SK-N-SH (cell line): ENCODE data around the gene METTL1. TPM values are rescaled to one million over a fixed set of nuclear protein-coding genes. Genes with fewer than 3 reads are reported as not detected.
"Not testable (repeated sequence)": the region's sequence is repeated elsewhere in the genome, so short reads cannot be mapped to it uniquely, and the experiment has no call there.

Source experiments
- CTCF ChIA-PET: fragments of 300-600, 350-600 bp; formaldehyde crosslinking; extraction: SDS; loops from one replicate; lab custom pipeline; 2021; lab: Yijun Ruan, JAX
- POLR2A ChIA-PET: fragments of 350-600 bp; sonication (Branson Sonifier 250); formaldehyde crosslinking; extraction: SDS; loops from one replicate; lab custom pipeline; 2020; ENCODE audit warnings: antibody characterized with exemption, inconsistent platforms; lab: Yijun Ruan, JAX
- DNase-seq: peaks from one replicate; pipeline ENCODE4 v3.0.0; 2012
- H2AFZ ChIP-seq: fragments of 200-600 bp; sonication (generic); 2 replicates; pipeline ENCODE4 v1.8.1; 2016; ENCODE audit warnings: antibody characterized with exemption, mild to moderate bottlenecking, low read depth
- H3F3A ChIP-seq: fragments of 200-600 bp; sonication (generic); replicated peaks from 2 replicates; pipeline ENCODE3; 2016; ENCODE audit warnings: antibody characterized with exemption, mild to moderate bottlenecking; ENCODE audit not compliant: insufficient read depth
- H3K27ac ChIP-seq, 2 experiments: fragments of 200-500 bp in 1 of 2; fragments of 200-600 bp in 1 of 2; sonication (Bioruptor generic) in 1 of 2; sonication (generic), shearing (Covaris generic) in 1 of 2; 2 replicates each; pipeline versions ENCODE4 v1.5.1 to v1.6.1; 2014 to 2016; ENCODE audit warnings: low read depth in 2 of 2, inconsistent platforms in 1 of 2, low read length in 1 of 2, mild to moderate bottlenecking in 1 of 2, mixed read lengths in 1 of 2
- H3K27me3 ChIP-seq: fragments of 200-600 bp; sonication (generic), shearing (Covaris generic); 2 replicates; pipeline ENCODE4 v1.6.1; 2016; ENCODE audit warnings: mixed run types; ENCODE audit not compliant: insufficient read depth
- H3K36me3 ChIP-seq, 2 experiments: fragments of 200-500 bp in 1 of 2; fragments of 200-600 bp in 1 of 2; sonication (Bioruptor generic) in 1 of 2; sonication (generic) in 1 of 2; replicated peaks in 1 of 2; 2 replicates each; pipeline versions ENCODE3 to v1.5.1; 2014 to 2016; ENCODE audit warnings: low read length in 1 of 2, mild to moderate bottlenecking in 1 of 2; ENCODE audit not compliant: insufficient read depth in 2 of 2, control insufficient read depth in 1 of 2
- H3K4me1 ChIP-seq, 2 experiments: fragments of 200-500 bp in 1 of 2; fragments of 200-600 bp in 1 of 2; sonication (Bioruptor generic) in 1 of 2; sonication (generic), shearing (Covaris generic) in 1 of 2; 2 replicates each; pipeline versions ENCODE4 v1.5.1 to v1.6.1; 2014 to 2016; ENCODE audit warnings: low read depth in 1 of 2, low read length in 1 of 2, mixed run types in 1 of 2; ENCODE audit not compliant: insufficient read depth in 2 of 2, control insufficient read depth in 1 of 2
- H3K4me2 ChIP-seq: fragments of 200-600 bp; sonication (generic), shearing (Covaris generic); 2 replicates; pipeline ENCODE4 v1.6.1; 2017; ENCODE audit warnings: mixed run types
- H3K4me3 ChIP-seq, 2 experiments: fragments of 200-500 bp in 1 of 2; fragments of 200-600 bp in 1 of 2; sonication (Bioruptor generic) in 1 of 2; sonication (generic), shearing (Covaris generic) in 1 of 2; 2 replicates each; pipeline versions ENCODE4 v1.5.1 to v1.8.1; 2014 to 2016; ENCODE audit warnings: low read depth in 2 of 2, inconsistent platforms in 1 of 2, low read length in 1 of 2, mild to moderate bottlenecking in 1 of 2, mixed read lengths in 1 of 2, moderate library complexity in 1 of 2
- H3K79me2 ChIP-seq: fragments of 200-600 bp; sonication (generic); 2 replicates; pipeline ENCODE4 v1.8.1; 2017; ENCODE audit warnings: mild to moderate bottlenecking; ENCODE audit not compliant: insufficient read depth
- H3K9ac ChIP-seq: fragments of 200-600 bp; sonication (generic); 2 replicates; pipeline ENCODE4 v1.6.1; 2017; ENCODE audit warnings: mixed run types
- H3K9me2 ChIP-seq: fragments of 200-600 bp; sonication (generic); 2 replicates; pipeline ENCODE4 v1.6.1; 2017; ENCODE audit warnings: mixed run types
- H3K9me3 ChIP-seq: fragments of 200-600 bp; sonication (generic); 2 replicates; pipeline ENCODE4 v1.6.1; 2017; ENCODE audit warnings: mixed run types, mild to moderate bottlenecking, moderate library complexity
- H4K20me1 ChIP-seq: fragments of 200-600 bp; sonication (generic); 2 replicates; pipeline ENCODE4 v1.6.1; 2017; ENCODE audit warnings: mild to moderate bottlenecking, mixed run types; ENCODE audit not compliant: insufficient read depth
- CHD2 ChIP-seq: fragments of 150-350 bp; IDR thresholded peaks from 2 replicates; pipeline ENCODE4 v1.6.1; 2018; ENCODE audit warnings: low read length; ENCODE audit not compliant: partially characterized antibody
- NFIC ChIP-seq: IDR thresholded peaks from 2 replicates; pipeline ENCODE4 v1.4.0; 2012; ENCODE audit warnings: borderline replicate concordance
- RFX5 ChIP-seq: IDR thresholded peaks from 2 replicates; pipeline ENCODE4 v1.6.1; 2012; ENCODE audit warnings: mild to moderate bottlenecking, improper control_type of control experiment, low read length
- RXRA ChIP-seq: IDR thresholded peaks from 2 replicates; pipeline ENCODE4 v1.4.0; 2012; ENCODE audit warnings: low read depth, mild to moderate bottlenecking, borderline replicate concordance
- SIN3A ChIP-seq: IDR thresholded peaks from 2 replicates; pipeline ENCODE4 v1.6.1; 2012; ENCODE audit warnings: low read depth, mild to moderate bottlenecking, low read length, moderate library complexity, borderline replicate concordance
- TAF1 ChIP-seq: IDR thresholded peaks from 2 replicates; pipeline ENCODE4 v1.6.1; 2012; ENCODE audit warnings: low read depth, mild to moderate bottlenecking, low read length, moderate library complexity, borderline replicate concordance
- WGBS: methylation state at CpG from one replicate; pipeline ENCODE4 v1.1.6; 2017; ENCODE audit warnings: low lambda C conversion rate; 5-methylcytosine and 5-hydroxymethylcytosine counted together
- polyA plus RNA-seq, 3 experiments: library from polyadenylated mRNA; depleted of rRNA; stranded (reverse); fragments of >200 nt; gene quantifications; 2 replicates each; pipeline ENCODE4 v1.2.3, GENCODE V29; 2012
- TF ChIP-seq, protein P1 (sequence below): IDR thresholded peaks from 2 replicates; pipeline ENCODE4 v1.4.0; 2012; ENCODE audit warnings: low read depth, borderline replicate concordance
- TF ChIP-seq, protein P2 (sequence below): fragments of 150-350 bp; IDR thresholded peaks from 2 replicates; pipeline ENCODE4 v1.6.1; 2016; ENCODE audit warnings: mild to moderate bottlenecking, low read depth, low read length
- TF ChIP-seq, protein P3 (sequence below): IDR thresholded peaks from 2 replicates; pipeline ENCODE4 v1.4.0; 2012; ENCODE audit warnings: low read depth, borderline replicate concordance
- TF ChIP-seq, protein P4 (sequence below): fragments of 150-350 bp; IDR thresholded peaks from 2 replicates; pipeline ENCODE4 v1.6.1; 2017; ENCODE audit warnings: antibody characterized with exemption, low read length, low read depth, borderline replicate concordance

METTL1 gene
- polyA plus RNA-seq, 1 of the 3 experiments (the other 2 are of a cell fraction): 28.0 TPM

DNA sequence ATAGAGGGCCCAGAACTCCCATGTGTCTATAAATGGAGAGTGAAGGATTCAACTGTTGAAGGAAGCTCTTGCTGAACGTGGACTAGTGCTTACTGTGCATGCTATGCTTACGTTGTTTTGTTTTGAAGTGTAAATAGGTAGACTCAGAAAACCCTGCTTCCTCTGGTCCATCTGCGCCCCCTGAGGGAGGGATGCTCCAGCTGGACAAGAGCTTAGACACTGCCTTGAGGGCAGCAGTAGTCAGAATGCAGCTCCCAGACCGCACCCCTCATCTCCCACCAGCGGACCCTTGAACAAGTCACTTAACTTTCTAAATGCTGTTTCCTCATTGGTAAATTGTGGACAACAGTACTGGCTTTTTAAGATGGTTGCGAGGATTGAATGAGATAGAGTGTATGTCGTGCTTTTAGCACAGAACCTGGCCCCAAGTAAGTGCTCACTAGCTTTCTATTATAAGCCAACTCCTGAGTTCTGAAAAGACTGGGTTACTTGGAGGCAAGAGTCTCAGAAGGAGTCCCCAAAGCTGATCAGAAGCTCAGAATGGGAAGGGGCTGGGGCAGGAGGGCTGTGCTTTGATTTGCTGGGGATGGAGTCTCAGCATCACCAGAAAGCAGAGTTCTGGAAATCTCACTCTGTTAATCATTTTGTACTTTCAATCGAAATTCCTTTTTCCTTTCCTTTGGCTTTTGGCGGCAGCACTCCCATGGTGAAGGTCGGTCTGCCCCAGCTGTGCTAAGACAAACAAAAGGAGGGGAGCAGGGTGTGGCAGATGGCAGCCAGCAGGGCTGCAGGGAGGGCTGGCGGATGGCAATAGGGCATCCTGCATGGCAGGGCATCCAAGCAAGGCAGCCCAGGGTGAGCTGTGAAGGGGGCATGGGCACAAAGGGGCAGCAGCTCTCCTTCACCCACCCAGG, 48.9 kb downstream of the METTL1 start:
- H3K36me3 ChIP-seq: peaks cover 3 to 34% of the 10 kb centered on the region in 2 experiments

DNA sequence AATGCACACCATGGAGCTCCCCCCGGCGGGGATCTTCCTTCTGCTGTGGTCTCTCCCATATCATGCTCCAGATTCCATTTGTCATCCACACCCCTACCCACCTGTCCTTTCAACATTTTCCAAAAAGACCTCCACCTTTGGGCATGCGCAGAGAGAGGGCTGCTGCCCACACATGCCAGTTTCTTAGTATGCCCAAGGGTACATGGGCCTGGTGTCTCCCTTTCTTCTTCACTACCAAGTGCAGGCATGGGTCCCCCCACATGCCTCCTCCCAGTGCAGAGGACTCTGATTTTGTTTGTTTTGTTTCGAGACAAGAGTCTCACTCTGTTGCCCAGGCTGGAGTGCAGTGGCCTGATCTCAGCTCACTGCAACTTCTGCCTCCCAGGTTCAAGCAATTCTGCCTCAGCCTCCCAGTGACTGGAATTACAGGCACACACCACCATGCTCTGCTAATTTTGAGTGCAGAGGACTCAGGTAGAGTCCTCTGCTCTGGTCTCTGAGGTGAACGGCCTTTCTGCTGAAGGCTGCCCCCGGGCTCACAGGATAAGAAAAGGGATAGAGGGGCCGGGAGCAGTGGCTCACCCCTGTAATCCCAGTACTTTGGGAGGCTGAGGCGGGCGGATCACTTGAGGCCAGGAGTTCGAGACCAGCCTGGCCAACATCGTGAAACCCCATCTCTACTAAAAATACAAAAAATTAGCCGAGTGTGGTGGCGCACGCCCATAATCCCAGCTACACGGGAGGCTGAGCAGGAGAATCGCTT, 49.9 kb downstream of the METTL1 start:
- H3K9ac ChIP-seq, H4K20me1 ChIP-seq, DNase-seq, H3K9me2 ChIP-seq, H3K4me3 ChIP-seq, H3K27me3 ChIP-seq, H3K4me2 ChIP-seq, H3K9me3 ChIP-seq, H3K4me1 ChIP-seq, H2AFZ ChIP-seq, POLR2A ChIA-PET, H3F3A ChIP-seq, H3K79me2 ChIP-seq, H3K27ac ChIP-seq: not testable (repeated sequence)
- H3K36me3 ChIP-seq: peaks cover 0 to 34% of the 10 kb centered on the region in 2 experiments
- CTCF ChIA-PET: interaction anchor here (0.7 to 9.4 kb wide), 5 partner anchors 10 to 100 kb away, joined by 3 to 133 read pairs (median 4); partner anchors contain the start of genes AGAP2, B4GALNT1 and OS9
- 96% methylated on average over 16 of the region's 16 CpGs for WGBS

More for the DNA sequence above, 48.9 kb downstream of the METTL1 start:
- H3K9ac ChIP-seq: no peak overlapping the region
- CTCF ChIA-PET: interaction anchor here (1.2 to 9.4 kb wide), 5 partner anchors 11 to 140 kb away, joined by 4 to 133 read pairs (median 5); partner anchors contain the start of genes AGAP2 and B4GALNT1
- H3K4me1 ChIP-seq: peaks cover 0 to 8% of the 10 kb centered on the region in 2 experiments; a peak in 1 of 4 replicates
- H2AFZ ChIP-seq: no peak overlapping the region
- H4K20me1 ChIP-seq: no peaks in the 10 kb centered on the region
- WGBS: 69% methylated on average over 10 of the region's 11 CpGs
- H3K4me3 ChIP-seq: no peak overlapping the region
- H3K9me3 ChIP-seq: no peaks in the 10 kb centered on the region
- H3K4me2 ChIP-seq: no peak overlapping the region
- TF ChIP-seq, protein P1, sequence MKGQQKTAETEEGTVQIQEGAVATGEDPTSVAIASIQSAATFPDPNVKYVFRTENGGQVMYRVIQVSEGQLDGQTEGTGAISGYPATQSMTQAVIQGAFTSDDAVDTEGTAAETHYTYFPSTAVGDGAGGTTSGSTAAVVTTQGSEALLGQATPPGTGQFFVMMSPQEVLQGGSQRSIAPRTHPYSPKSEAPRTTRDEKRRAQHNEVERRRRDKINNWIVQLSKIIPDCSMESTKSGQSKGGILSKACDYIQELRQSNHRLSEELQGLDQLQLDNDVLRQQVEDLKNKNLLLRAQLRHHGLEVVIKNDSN: no peak
- no peak for TF ChIP-seq TAF1
- TF ChIP-seq, protein P2, sequence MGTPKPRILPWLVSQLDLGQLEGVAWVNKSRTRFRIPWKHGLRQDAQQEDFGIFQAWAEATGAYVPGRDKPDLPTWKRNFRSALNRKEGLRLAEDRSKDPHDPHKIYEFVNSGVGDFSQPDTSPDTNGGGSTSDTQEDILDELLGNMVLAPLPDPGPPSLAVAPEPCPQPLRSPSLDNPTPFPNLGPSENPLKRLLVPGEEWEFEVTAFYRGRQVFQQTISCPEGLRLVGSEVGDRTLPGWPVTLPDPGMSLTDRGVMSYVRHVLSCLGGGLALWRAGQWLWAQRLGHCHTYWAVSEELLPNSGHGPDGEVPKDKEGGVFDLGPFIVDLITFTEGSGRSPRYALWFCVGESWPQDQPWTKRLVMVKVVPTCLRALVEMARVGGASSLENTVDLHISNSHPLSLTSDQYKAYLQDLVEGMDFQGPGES: no peak
- no peak for TF ChIP-seq RXRA
- TF ChIP-seq RFX5: no peak
- TF ChIP-seq, protein P3, sequence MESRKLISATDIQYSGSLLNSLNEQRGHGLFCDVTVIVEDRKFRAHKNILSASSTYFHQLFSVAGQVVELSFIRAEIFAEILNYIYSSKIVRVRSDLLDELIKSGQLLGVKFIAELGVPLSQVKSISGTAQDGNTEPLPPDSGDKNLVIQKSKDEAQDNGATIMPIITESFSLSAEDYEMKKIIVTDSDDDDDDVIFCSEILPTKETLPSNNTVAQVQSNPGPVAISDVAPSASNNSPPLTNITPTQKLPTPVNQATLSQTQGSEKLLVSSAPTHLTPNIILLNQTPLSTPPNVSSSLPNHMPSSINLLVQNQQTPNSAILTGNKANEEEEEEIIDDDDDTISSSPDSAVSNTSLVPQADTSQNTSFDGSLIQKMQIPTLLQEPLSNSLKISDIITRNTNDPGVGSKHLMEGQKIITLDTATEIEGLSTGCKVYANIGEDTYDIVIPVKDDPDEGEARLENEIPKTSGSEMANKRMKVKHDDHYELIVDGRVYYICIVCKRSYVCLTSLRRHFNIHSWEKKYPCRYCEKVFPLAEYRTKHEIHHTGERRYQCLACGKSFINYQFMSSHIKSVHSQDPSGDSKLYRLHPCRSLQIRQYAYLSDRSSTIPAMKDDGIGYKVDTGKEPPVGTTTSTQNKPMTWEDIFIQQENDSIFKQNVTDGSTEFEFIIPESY: no peak
- TF ChIP-seq SIN3A: no peak
- TF ChIP-seq, protein P4, sequence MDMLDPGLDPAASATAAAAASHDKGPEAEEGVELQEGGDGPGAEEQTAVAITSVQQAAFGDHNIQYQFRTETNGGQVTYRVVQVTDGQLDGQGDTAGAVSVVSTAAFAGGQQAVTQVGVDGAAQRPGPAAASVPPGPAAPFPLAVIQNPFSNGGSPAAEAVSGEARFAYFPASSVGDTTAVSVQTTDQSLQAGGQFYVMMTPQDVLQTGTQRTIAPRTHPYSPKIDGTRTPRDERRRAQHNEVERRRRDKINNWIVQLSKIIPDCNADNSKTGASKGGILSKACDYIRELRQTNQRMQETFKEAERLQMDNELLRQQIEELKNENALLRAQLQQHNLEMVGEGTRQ: no peak
- no peak for TF ChIP-seq NFIC
- TF ChIP-seq CHD2: no peak
- POLR2A ChIA-PET: no interaction called here
- H3K9me2 ChIP-seq: no peaks in the 10 kb centered on the region
- no peak overlapping the region for H3K27ac ChIP-seq
- no peaks in the 10 kb centered on the region for H3K27me3 ChIP-seq
- peaks cover 12% of the 10 kb centered on the region for H3F3A ChIP-seq
- H3K79me2 ChIP-seq: no peaks in the 10 kb centered on the region
- no peak for DNase-seq
